ENCODE data around the gene PAOX.

PAOX gene

GRCh38 chr10:133379152-133379800 is at the start of gene PAOX:
Gene PAOX, plus strand, starts transcription at chr10:133379262. Its CDS starts 55 bp downstream, at chr10:133379317.
- peak in 1 of 3 donors; percentile 53 for DNase-seq (ENCODE audit: low read depth in 3 of 3, low spot score in 1 of 3)

GRCh38 chr10:133329491-133330202 is 49.4 kb upstream of the PAOX start:
- peak; percentile 58 to 87 (median 80) for DNase-seq (ENCODE audit: low read depth in 3 of 3, low spot score in 1 of 3)

- DNase-seq (ENCODE audit: low read depth in 3 of 3, low spot score in 1 of 3), result no peak
These were observed 45.9 kb upstream of the PAOX start for GRCh38 chr10:133332936-133333699.

GRCh38 chr10:133334503-133335245 is 44.4 kb upstream of the PAOX start:
- no peak for DNase-seq (ENCODE audit: low read depth in 3 of 3, low spot score in 1 of 3)

GRCh38 chr10:133335246-133336117 is 43.6 kb upstream of the PAOX start:
- DNase-seq (ENCODE audit: low read depth in 3 of 3, low spot score in 1 of 3), result peak; percentile 45 to 58 (median 51)

GRCh38 chr10:133336118-133336576 is 42.9 kb upstream of the PAOX start:
- no peak for DNase-seq (ENCODE audit: low read depth in 3 of 3, low spot score in 1 of 3)

GRCh38 chr10:133336577-133337369 is 42.3 kb upstream of the PAOX start, which contains the start of gene CALY:
Gene CALY, minus strand, starts transcription at chr10:133336896. Its CDS starts 7,907 bp downstream, at chr10:133328989.
- DNase-seq (ENCODE audit: low read depth in 3 of 3, low spot score in 1 of 3), result peak; percentile 46 to 74 (median 61)

GRCh38 chr10:133337370-133337725 is 41.7 kb upstream of the PAOX start:
- DNase-seq (ENCODE audit: low read depth in 3 of 3, low spot score in 1 of 3), result no peak

- no peak for DNase-seq (ENCODE audit: low read depth in 3 of 3, low spot score in 1 of 3)
These were observed 40.7 kb upstream of the PAOX start for GRCh38 chr10:133338080-133339071.

GRCh38 chr10:133339708-133340380 is 39.2 kb upstream of the PAOX start:
- DNase-seq (ENCODE audit: low read depth in 3 of 3, low spot score in 1 of 3), result no peak

- DNase-seq (ENCODE audit: low read depth in 3 of 3, low spot score in 1 of 3), result no peak
These were observed 37.1 kb upstream of the PAOX start for GRCh38 chr10:133341983-133342382.

GRCh38 chr10:133342942-133343341 is 36.1 kb upstream of the PAOX start:
- no peak for DNase-seq (ENCODE audit: low read depth in 3 of 3, low spot score in 1 of 3)

- no peak for DNase-seq (ENCODE audit: low read depth in 3 of 3, low spot score in 1 of 3)
These were observed 35.5 kb upstream of the PAOX start for GRCh38 chr10:133343558-133343957.

- DNase-seq (ENCODE audit: low read depth in 3 of 3, low spot score in 1 of 3), result no peak
These were observed 34.8 kb upstream of the PAOX start for GRCh38 chr10:133344236-133344635.

GRCh38 chr10:133346413-133346812 is 32.6 kb upstream of the PAOX start:
- no peak for DNase-seq (ENCODE audit: low read depth in 3 of 3, low spot score in 1 of 3)

- no peak for DNase-seq (ENCODE audit: low read depth in 3 of 3, low spot score in 1 of 3)
These were observed 31.1 kb upstream of the PAOX start for GRCh38 chr10:133347710-133348517.

- DNase-seq (ENCODE audit: low read depth in 3 of 3, low spot score in 1 of 3), result no peak
These were observed 29.9 kb upstream of the PAOX start for GRCh38 chr10:133349160-133349568.
